Testis (tissue), 3 donors: ENCODE measurements around the gene GOLGA5. TPM values are rescaled to one million over a fixed set of nuclear protein-coding genes. Genes with fewer than 3 reads are reported as not detected.

Experiments used
- DNase-seq: peaks from one replicate; pipeline ENCODE4 v3.0.0-alpha.2; 2019
- H3K27ac ChIP-seq, 2 donors: fragments of 200-600 bp; sonication (generic); one replicate each; pipeline ENCODE4 v1.5.1; 2019
- H3K27me3 ChIP-seq: fragments of 200-600 bp; sonication (generic); one replicate; pipeline ENCODE4 v1.5.1; 2019
- H3K36me3 ChIP-seq: fragments of 200-600 bp; sonication (generic); one replicate; pipeline ENCODE4 v1.5.1; 2017; ENCODE audit warnings: low read depth; ENCODE audit errors: missing control alignments
- H3K4me1 ChIP-seq: fragments of 200-600 bp; sonication (generic); one replicate; pipeline ENCODE4 v1.5.1; 2019
- H3K4me3 ChIP-seq, 2 donors: fragments of 200-600 bp; sonication (generic); one replicate each; pipeline ENCODE4 v1.5.1; 2017 to 2019
- H3K9me3 ChIP-seq: fragments of 200-600 bp; sonication (generic); one replicate; pipeline ENCODE4 v1.5.1; 2017
- CTCF ChIP-seq, 3 experiments: fragments of 450-650 bp in 2 of 3; fragments of 200-600 bp in 1 of 3; sonication (generic) in 1 of 3; IDR thresholded peaks; one replicate each; pipeline ENCODE4 v1.5.1; 2016 to 2019; ENCODE audit warnings: antibody characterized with exemption in 3 of 3, mild to moderate bottlenecking in 2 of 3, moderate library complexity in 1 of 3
- POLR2A ChIP-seq: fragments of 450-650 bp; IDR thresholded peaks from one replicate; pipeline ENCODE4 v1.6.1; 2017; ENCODE audit warnings: antibody characterized with exemption, mild to moderate bottlenecking, moderate library complexity
- WGBS, 2 donors: methylation state at CpG; one replicate each; pipeline ENCODE4 v1.1.5; 2018; 5-methylcytosine and 5-hydroxymethylcytosine counted together
- intact Hi-C: fragments of 100-400 bp; cut with DNase I; formaldehyde crosslinking; loops from one replicate; pipeline ENCODE4 v1.15.1; 2023; ENCODE audit warnings: low total_unique reads
- polyA plus RNA-seq: library from polyadenylated mRNA; stranded (reverse); fragments of 350-450 nt; fragmentation: Illumina TruSeq; extraction: RNeasy Lipid Tissue Mini Kit (QIAGEN cat#74804); gene quantifications from one replicate; pipeline ENCODE4 v1.2.3, GENCODE V29; 2014; ENCODE audit warnings: low read depth, low replicate concordance; ENCODE audit not compliant: insufficient read depth
- total RNA-seq, 2 donors: library from RNA; depleted of rRNA; stranded (reverse); fragments of >200 nt; gene quantifications; one replicate each; pipeline ENCODE4 v1.2.3, GENCODE V29; 2016

The GOLGA5 gene
- total and polyA plus RNA-seq, 3 donors from 2014 or later, result 46.8 to 92.0 (median 78.2) TPM

DNA sequence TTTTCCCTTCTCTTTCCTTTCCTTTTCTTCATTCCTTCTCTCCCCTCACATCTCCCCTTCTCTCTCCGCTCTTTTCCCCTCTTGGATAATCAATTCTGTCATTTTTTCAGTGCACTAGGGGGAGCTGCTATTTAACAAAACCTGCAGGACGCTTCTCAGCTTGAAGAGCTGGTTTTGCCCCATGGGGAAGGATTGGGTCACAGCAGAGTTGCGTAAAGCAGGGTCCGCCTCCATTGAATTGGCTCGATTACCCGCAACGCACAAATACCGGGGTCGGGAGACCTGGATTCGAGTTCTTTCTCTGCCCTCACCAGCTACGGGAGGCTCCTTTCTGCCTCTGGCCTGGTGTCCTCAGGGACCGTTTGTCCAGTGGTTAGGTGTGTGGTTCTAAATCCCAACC, 86.7 kb downstream of the GOLGA5 start:
- Histone ChIP-seq H3K4me3 (no peak overlapping the region), H3K27me3 (no peaks in the 10 kb centered on the region), H3K27ac (no peak overlapping the region), H3K4me1 (peaks cover 29% of the 10 kb centered on the region), H3K36me3 (no peaks in the 10 kb centered on the region), H3K9me3 (no peaks in the 10 kb centered on the region)
- TF ChIP-seq CTCF (IDR thresholded peaks at IDR 0.05) (peak; percentile 20 to 48 (median 42)), POLR2A (no peak)
- intact Hi-C loops, result no loop called here
- DNase-seq, result peak; percentile 44
- 37 to 54% methylated on average over 11 to 12 of the region's 12 CpGs for WGBS, 2 donors

DNA sequence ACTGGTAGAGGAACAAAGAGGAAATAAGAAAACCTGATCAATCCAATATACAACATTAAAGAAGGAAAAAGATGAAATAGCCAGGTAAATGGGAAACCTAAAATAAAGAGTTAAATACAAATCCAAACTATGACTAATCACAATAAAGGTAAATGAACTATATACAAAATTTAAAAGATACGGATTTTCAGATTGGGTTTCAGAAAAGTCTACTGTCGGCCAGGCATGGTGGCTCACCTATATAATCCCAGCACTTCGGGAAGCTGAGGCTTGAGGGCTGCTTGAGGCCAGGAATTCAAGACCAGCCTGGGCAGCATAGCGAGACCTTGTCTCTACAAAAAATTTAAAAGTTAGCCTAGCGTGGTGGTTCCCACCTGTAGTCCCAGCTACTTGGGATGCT, 89.0 kb downstream of the GOLGA5 start:
- TF ChIP-seq POLR2A (no peak), CTCF (IDR thresholded peaks at IDR 0.05) (no peak)
- intact Hi-C loops, result no loop called here

GRCh38 chr14:92884410-92884809, 90.3 kb downstream of the GOLGA5 start:
- Histone ChIP-seq H3K4me3 (no peak overlapping the region), H3K27me3 (no peaks in the 10 kb centered on the region), H3K36me3 (no peaks in the 10 kb centered on the region), H3K9me3 (no peaks in the 10 kb centered on the region), H3K4me1 (peaks cover 15% of the 10 kb centered on the region), H3K27ac (no peak overlapping the region)
- TF ChIP-seq POLR2A (no peak), CTCF (IDR thresholded peaks at IDR 0.05) (no peak)
- intact Hi-C loops, result no loop called here
- no peak for DNase-seq
- WGBS, 2 donors, result 37 to 38% methylated on average over 3 of the region's 3 CpGs

More for the DNA sequence above, 89.0 kb downstream of the GOLGA5 start:
- H3K36me3 ChIP-seq, result no peaks in the 10 kb centered on the region
- no peak for DNase-seq
- H3K4me1 ChIP-seq, result peaks cover 22% of the 10 kb centered on the region
- H3K4me3 ChIP-seq, result no peak overlapping the region
- H3K27me3 ChIP-seq, result no peaks in the 10 kb centered on the region
- H3K9me3 ChIP-seq, result no peaks in the 10 kb centered on the region
- WGBS, 2 donors, result 93 to 98% methylated on average over 5 of the region's 5 CpGs
- no peak overlapping the region for H3K27ac ChIP-seq

DNA sequence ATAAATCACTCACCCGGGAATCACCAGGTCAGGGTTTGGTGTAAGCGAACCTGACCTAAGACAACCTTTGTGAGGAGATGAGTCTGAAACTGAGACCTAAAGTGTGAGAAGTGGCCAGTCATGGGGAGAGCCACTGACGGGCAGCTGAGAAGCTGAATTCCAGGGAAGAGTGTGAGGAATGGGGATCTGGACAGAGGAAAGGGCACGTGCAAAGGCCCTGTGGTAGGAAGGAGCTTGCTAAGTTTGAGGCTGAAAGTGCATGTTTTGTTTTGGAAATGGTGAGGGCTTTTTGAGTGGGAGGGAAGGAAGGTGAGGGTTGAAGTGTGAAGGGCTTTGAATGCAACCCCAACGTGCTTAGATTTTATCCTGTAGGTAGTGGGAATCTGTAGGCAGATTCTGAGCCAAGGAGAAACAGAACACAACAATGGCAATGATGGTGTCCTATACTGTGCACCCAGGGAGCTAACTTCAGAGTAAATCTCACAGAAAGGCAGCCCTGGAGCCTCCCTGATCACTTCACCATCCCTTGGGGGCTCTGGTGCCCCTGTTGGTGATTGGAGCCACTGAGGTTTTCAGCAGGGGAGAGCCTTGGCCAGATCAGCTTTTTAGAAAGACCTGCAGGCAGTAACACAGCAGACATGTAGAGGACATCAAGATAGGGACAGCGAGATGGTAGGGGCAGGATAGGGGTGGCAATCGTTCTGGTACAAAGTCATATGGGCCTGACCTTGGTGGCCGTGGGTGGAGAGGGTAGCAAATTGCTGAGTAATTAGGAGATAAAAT, 91.4 kb downstream of the GOLGA5 start:
- Histone ChIP-seq H3K27ac (no peak overlapping the region), H3K4me1 (peaks cover 12% of the 10 kb centered on the region), H3K9me3 (no peaks in the 10 kb centered on the region), H3K4me3 (no peak overlapping the region), H3K27me3 (no peaks in the 10 kb centered on the region), H3K36me3 (no peaks in the 10 kb centered on the region)
- DNase-seq, result no peak
- TF ChIP-seq CTCF (IDR thresholded peaks at IDR 0.05) (no peak), POLR2A (no peak)
- 64 to 85% methylated on average over 8 of the region's 8 CpGs for WGBS, 2 donors
- intact Hi-C loops, result no loop called here

- no peak for DNase-seq
- intact Hi-C loops, result no loop called here
- Histone ChIP-seq H3K27me3 (no peaks in the 10 kb centered on the region), H3K4me3 (no peak overlapping the region), H3K36me3 (no peaks in the 10 kb centered on the region), H3K4me1 (peaks cover 9% of the 10 kb centered on the region), H3K27ac (no peak overlapping the region), H3K9me3 (no peaks in the 10 kb centered on the region)
- WGBS, 2 donors, result 75 to 88% methylated on average over 11 of the region's 11 CpGs
- TF ChIP-seq POLR2A (no peak), CTCF (IDR thresholded peaks at IDR 0.05) (no peak)
Measured at GRCh38 chr14:92886337-92886736, 92.2 kb downstream of the GOLGA5 start.
